Central memory CD4-positive, alpha-beta T cell (primary cell): ENCODE measurements around the gene ORM2.
A peak's percentile ranks its signal among the peaks of the same experiment; 100 is the strongest.

Source experiments
- DNase-seq: peaks from one replicate; pipeline ENCODE4 v3.0.0; 2022

The ORM2 gene

DNA sequence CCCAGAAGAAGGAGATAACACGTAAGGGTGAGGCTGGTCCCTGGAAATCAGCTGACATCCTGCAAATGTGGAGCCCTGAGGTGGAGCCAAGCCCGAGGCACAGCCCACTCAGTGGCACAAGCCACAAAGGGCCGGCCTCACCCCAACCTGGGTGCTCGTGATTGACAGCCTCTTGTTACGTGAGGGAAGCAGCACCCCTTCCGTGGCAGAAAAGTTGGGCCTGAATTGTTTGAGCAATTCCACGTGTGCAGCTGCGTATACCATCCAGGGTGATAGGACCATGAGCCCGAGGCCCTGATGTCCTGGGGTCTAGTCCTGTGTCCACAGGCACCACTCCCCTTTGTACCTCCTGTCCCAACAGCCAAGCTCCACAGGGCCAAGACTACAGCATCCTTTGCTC, 4.8 kb downstream of the ORM2 start:
- DNase-seq = no peak

DNA sequence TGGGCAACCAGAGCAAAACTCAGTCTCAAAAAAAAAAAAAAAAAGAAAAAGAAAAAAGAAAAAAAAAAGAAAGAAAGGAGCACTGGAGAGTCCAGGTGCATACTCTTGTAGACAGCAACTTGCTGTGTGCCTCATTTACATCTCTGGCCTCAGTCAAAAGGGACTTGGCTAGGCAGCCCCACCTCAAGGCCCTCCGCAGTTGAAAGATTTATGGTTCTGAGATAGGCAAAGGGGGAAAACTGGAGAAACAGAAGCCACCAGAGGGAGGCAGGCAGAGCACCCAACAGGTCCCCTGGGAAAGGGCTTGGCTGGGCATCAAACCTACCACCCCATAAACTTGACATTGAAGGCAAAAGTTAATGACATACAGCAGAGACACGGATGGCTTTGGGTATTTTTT, 6.1 kb downstream of the ORM2 start:
- DNase-seq = no peak

DNA sequence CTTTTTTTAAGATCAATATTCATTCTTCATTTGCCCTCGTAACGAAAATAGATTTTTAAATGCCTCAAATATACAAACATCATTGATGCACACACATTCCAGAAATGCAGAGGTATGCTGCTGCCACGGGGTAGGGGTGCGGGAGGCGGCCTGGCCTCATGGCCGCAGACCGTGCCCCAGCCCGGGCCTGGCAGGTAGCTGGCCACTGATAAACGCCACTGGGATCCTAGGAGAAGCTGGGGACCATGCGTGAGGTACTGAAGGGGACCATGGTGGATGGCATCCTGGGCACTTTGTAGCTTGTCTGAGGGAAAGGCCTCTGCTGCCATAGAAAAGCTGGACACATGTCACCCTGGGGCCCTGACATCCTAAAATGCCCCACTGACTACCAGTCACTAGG, 6.5 kb downstream of the ORM2 start:
- DNase-seq = no peak

DNA sequence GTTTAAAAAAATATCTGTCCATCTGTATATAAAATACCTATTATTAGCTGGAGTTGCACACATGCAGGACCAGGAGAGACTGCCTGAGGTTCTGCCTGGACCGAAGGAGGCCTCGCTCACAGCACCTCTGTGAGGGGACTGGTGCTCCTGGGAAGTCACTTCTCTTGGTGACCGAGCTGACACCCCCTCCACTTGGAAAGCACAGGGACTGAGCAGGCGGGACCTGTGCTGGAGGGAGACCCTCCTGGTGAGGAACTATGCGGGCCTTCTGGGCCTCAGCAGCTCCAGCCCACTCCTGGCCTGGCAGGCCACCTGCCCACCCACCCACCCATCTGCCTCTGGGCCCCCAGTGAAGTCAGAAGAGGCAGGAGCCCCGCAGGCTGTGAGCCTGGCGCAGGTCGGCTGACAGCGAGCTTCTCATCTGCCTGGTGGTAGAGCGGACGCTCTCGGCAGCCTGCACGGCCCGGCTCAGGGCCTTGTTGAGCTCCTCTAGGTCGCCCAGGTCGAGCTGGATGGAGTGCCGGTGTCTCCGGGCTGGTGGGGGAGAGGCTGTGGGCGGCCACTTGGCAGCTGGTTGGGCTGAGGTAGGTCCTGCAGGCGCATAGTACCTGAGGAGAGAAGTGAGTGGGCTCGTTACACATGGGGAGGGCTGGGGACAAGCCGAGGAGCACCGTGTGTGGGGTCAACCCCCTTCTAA, 7.2 kb downstream of the ORM2 start:
- no peak for DNase-seq

DNA sequence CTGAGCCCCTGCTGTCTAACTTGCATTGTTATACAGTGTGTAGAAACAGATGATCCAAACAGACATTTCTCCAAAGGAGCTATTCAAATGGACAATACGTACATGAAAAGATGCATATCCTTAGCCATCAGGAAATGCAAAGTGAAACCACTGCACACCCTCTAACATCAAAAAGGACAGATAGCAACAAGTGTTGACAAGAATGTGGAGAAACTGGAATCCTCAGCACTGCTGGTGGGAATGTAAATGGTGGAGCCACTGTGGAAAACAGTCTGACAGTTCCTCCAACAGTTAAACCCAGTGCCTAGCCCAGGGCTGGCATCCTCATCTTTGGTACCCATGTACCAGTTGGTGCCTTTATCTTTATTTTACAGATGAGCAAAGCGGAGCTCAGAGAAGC, 8.5 kb downstream of the ORM2 start:
- DNase-seq = no peak

DNA sequence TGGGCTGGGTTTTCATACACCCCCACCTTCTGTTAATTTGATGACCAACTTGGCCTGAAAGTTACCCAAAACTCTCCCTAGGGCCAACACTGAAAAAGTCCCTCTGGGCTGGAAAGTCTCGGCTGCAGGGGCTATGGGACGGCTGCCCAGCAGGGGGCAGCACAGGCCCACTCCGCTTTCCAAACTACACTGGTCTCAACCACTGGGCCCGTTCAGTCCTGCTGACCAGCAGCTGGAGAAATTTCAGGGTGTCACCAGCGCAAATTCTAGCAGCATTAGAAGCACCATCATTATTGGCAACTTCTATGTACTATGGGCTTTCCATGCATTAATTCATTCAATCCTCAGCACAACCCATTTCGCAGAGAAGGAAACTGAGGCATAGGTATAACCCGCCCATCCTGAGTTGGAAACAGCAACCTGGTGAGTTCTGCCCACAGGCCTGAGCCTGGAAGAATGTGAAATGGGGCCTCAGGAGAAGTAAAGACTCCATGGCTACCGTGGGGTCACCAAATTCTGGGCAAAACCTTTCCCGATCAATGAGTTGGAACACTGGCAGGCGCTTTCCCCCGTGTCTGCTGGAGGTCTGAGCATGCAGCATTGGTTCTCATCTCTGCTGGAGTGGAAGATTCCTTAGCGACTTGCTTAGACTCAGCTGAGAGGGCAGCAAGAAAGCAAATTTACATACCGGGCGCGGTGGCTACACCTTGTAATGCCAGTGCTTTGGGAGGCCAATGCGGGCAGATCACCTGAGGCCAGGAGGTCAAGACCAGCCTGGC, 9.7 kb downstream of the ORM2 start:
- peak; percentile 33 for DNase-seq

DNA sequence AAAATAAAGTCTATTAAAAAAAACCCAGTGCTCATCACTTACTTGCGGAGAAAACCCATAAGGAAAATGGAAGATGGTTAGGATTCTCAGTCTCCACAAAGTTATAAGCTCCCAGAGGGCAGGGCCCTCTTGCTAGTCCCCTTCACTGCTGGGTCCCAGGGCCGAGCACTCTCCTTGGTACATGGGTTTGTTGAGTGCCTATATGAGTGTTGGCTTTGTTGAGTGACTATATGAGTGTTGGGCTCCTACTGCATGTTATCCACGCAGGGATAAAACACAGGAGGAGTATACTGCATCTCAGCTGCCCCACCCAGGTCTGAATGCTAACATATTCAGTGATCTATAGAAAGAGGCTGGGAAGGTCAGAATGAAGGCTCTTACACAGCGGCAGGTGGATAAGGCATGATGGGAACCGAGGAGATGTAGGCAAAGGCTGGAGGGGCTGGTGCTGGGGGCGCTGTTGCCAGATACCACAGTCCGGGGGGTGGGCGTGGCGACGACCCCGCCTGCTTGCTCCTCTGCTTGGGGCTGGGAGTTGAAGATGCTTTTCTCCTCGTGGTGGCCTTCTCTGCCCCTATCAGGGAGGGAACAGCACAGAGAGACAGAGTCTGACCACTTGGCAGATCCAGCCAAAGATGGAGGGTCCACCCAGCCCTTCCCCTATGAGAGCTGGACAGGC, 11.6 kb downstream of the ORM2 start:
- no peak for DNase-seq

DNA sequence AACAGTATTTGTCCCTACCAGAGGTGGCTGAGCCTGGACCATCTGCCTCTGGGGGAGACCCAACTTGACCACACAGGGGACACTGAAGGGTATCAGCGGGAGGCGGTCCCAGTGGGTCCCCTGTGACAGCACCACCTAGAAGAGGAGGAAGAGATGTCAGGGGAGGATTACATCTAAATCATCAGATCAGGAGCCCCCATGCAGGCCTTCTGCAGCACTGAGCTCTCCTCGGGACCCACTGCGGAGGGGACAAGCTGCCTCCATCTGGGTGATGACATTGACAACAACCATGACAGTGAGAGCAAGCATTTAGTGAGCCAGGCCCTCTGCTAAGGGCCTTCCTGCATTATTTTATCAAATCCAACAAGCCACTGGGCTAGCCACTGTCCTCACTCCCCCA, 12.3 kb downstream of the ORM2 start:
- no peak for DNase-seq

DNA sequence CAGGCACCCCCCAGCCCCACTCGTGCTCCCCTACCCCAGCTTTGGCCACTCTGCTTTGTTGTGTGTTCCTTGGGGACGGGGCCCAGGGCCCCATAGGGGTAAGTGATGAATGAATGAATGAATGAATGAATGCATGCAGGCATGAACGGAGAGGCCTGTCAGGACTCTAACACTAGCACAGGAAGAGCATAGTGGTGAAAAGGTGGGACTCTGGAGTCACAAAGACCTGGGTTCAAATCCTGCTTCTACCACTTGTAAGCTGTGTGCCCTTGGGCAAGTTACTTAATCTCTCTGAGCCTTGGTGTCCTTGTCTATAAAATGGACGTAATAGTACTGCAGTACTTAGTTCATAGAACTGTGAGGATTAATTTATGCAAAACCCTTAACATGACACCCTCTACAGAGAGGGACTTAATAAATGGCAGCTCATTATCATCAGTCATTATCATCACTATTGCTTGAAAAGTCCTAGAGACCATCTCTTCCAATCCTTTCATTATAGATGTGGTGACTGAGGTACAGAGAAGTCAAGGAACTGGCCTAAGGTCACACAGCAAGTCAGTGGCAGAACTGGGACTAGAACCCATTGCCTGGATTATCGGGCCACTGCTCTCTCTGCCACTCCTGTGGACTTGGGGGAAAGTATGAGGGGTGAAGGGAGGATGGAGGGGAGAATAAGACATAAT, 13.2 kb downstream of the ORM2 start:
- DNase-seq = no peak

DNA sequence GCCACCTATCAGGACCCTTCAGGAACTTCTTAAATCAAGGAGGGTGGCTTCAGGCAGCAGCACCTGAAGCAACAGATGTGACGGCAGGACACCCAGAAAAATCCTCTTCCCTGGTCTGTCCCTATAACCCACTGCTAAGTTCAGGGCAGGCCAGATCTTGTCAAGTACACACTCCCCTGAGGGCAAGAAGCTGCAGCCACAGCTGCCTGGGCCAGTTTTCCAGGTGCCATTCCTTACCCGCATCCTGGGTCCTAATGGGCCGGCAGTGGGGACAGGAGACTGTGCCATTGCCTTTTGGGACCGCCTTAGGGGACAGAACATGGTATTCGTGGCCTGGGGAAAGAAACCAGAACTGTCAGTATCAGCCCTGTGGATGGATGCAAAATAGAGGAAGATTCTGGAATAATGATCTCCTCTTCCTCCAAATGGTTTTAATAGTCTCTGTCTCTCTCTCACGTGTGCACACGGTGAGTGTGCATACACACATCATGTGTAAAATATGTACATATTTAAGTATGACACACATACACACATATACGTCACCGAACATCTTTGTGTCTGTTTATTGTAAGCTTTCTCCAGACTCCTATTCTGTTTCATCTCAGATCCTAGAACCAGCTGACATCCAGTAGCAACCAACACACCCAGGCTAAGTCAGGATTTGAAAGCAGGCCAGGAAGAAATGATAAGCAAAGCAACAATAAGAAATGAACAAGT, 14.0 kb downstream of the ORM2 start:
- DNase-seq = no peak

DNA sequence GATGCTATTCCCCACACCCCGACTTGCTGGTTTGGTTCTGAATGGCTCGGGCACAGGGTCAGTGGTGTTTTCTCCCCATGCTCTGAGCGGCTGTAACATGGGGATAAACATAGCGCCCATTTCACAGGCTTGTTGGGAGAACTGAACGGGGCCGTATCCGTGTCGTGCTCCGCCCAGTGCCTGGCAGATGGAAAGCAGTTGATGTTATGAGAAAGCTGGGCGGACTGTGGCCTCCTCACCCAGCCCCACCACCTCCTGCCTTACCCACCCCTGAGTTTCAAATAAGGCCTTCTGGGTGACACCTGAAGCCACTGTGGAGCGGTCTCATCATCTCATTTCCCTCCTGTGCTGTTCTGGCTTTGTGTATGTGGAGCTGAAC, 14.5 kb downstream of the ORM2 start:
- DNase-seq = no peak

DNA sequence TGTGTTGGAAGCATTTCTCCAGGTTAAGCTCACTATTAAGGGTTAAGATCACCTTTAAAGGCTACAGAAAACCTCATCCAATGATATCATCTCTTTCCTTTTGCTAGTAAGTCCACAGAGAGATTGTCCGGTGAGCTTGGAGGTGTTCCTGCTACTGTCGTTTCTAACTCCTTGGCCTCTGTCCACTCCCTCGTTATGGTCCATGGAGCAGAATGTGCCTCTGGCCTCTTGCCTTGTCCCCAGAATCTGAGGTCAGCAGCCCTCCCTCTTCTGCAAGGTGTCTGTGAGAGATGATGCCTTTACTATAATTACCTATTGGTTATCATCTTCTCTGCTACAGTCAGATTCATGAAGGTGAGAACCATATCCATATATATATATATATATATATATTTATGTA, 15.0 kb downstream of the ORM2 start:
- DNase-seq = no peak

DNA sequence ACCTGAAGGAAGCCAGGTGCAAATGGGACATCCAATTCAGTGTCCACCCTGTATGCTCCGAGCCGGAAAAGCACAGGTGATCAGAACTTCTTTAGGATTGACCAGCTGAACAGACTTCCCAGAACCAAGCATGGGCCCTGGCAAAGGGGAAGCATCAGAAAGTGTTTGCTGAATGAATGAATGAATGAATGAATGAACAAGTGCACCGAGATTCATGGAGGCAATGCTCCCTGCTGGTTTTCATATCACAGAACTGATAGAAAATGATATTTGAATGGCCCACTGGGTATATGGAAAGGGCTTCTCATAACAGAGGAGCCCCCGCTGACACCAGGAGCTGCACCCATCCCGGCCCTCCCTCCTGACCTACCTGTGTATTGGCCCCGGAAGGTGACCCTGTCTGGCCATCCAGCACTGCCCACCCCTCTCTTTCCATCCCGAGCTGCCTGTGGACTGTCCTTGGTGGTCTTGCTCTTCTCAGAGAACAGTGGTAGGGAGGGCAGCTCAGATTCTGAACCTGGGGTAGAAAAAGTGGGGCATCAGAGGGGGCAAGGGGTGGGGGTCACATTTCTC, 15.9 kb downstream of the ORM2 start:
- no peak for DNase-seq

DNA sequence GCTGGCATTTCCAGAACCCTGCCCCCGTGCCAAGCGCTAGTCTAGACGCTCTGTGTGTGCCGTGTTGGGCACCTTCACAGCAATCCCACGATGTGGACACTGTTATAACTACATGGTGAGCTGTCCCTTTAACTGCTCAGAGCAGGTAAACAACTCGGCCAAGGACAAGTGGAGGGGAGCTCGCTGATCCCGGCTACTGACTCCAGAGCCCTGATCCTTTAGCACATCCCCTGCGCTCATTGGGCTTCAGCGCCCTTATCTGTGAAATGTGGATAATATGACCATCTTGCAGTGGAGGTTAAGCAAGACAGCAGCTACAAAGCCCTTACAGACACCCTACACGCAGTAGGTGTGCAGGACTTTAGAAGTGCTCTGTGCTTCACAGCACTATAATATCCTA, 16.5 kb downstream of the ORM2 start:
- DNase-seq = no peak

DNA sequence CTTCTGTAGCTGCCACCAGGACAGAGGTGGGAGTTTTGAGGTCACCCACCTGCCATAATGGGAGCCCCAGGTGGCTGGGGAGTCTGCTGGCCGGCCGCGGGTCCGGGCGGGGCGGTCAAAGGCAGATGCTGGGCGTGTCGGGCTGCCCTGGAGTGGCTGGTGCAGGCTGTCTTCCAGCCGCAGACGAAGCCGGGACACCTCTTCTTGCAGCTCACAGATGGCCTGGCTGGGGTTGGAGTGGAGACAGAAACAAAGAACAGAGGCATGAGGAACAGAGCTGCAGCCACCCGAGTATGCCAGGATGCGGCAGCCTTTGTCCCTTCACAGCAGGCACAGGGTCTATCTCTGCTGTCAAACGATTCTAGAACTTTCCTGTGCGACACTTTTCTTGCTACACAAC, 18.0 kb downstream of the ORM2 start:
- DNase-seq = no peak

DNA sequence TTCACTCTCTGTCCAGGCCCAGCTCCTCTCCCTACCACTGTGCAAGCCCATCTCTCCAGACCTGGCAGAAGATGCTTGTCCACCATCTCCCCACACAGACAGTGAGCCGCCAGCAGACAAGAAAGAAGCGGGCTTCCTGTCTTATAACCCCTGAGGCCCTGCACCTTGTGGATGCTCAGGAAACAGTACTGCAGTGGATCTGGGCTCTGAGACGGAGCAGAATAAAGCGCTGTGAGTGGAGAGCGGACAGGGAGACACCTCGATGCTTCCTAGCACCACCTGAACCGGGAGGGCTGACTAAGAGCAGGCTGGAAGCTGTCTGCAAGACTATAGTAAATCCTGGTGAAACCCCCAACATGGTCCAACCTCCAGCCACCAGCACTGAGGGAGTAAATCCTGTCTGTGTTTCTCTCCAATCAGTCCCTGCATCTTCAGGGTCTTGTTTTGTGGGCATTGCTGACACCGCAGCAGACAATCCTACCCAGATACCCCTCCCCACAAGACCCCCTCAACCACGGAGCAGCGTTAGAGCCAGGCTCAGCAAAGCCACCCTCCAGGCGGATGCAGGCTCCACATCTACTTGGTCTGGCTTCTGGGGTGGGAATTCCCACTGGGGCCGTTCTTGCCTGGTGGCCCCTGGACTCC, 18.7 kb downstream of the ORM2 start:
- no peak for DNase-seq

DNA sequence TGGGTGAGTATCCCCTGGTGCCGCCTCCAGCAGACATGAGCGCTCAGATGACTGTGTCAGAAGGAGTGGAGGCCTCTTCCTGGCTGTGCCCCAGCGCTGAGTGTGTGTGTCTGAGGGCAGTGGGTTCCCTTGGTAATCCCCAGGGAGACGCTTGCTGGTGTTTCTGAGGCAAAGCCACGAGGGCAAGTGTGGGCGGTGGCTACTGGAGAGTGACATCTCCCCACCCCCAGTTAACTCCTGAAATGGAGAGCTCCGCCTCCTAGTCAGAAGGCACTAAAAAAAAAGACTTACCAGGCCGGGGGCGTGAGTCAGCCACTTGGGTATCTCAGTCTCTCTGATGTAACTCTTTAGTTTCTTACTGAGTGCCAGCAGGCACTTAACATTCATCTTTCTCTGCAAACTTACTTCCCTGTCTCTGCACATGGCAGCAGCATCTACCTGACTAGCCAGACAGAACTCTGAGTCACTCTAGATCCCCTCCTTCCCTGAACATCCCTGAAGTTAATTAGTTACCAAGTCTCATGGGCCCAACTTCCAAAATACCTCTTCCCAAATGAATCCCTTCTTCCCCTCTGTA, 19.3 kb downstream of the ORM2 start:
- DNase-seq = peak; percentile 43

DNA sequence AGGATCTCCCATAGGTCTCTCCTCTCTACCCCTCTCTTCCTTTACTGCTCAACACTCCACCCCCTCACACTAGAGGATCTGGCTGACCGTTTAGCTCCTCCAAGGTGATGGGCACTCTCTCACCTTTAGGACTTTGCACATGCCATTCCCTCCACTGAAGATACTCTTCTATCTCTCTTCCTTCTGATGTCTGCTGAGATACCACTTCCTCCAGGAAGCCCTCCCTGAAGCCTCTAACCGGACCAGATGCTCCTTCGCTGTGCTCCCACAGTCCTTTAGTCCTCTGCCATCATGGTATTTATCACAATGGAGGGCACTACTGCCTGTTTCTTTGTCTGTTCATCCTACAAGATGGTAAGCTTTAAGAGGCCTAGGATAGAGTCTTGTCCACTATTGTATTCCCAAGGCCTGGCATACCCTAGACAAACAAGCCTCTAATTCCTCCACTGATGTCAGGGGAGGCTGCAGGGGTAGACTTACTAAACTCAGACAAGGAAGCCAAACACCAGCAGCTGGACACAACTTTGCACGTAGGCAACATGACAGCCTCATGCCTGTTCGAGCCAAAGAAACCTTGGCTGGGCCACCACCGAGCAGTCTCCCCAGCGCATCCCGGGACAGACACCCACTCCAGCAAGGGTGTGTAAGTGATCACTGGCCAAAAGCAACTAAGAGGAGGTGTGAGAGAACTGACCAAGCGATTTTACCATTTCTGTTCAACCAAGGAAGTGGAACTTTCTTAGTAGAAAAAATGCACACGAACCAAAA, 20.2 kb downstream of the ORM2 start:
- DNase-seq = no peak

DNA sequence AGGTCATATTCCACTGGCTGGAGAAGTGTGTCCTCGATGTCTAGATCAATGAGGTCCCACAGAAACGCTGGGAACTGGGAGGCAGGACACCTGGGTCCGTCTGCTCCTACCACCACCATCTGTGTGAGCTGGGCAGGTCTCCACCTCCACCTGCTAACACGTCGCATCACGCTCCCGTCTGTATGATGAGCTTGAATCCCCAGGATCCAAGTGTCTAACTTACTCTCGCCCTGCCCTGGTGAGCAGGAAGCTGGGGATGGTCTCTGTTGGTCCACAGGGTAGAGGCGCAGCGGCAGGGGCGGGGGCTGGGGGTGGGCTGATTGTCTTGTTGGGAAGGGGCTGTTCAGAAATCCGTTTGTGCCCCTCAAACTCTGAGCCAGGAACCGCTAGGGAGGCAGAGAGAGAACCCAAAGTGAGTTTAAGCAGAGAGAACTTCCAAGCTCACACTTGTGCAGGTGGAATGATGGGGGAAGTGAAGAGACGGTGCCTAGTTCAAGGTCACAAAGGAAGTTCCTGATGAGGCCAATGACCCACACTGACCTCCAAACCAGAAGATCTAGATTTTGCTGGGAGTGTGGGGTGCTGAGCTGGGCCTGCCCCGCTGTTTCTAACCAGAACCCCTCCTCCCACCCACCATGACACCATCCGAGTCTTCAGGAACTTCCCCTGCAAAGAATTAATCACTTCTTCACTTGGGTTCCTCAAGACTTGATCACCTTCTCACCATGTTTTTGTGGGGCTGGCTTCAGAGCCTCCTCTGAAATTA, 21.1 kb downstream of the ORM2 start:
- no peak for DNase-seq

DNA sequence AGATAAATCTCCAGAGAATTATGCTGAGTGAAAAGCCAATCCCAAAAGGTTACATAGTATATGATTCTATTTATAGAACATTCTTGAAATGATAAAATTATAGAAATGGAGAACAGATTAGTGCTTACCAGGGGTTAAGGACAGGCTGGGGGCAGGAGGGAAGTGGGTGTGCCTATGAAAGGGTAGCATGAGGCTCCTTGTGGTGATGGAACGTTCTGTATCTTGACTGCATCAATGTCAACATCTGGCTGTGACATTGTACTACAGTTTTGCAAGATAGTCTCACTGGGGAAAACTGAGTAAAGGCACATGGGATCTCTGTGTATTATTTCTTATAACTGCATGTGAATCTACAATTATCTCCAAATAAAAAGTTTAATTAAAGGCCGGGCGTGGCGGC, 22.3 kb downstream of the ORM2 start:
- DNase-seq = no peak
